PC-3 (cell line): ENCODE results near the gene USP9Y. TPM values are rescaled to one million over a fixed set of nuclear protein-coding genes. Genes with fewer than 3 reads are reported as not detected.

Experiments
- ATAC-seq: fragments of 200-7000 bp; cut with Tn5 transposase; 2 replicates; pipeline ENCODE4 v1.9.1; 2020; ENCODE audit warnings: mild to moderate bottlenecking, moderate library complexity
- BruUV-seq: library from RNA; stranded (reverse); fragments of 400-500 nt; replicated peaks from 2 replicates; lab custom pipeline; 2021; lab: Mats Ljungman, UMichigan
- CTCF ChIA-PET: fragments of 300-600 bp; sonication (Branson Sonifier 250); formaldehyde crosslinking; loops from one replicate; lab custom pipeline; 2022; ENCODE audit warnings: antibody characterized with exemption; lab: Charles Lee
- POLR2A ChIA-PET: fragments of 300-600 bp; sonication (Branson Sonifier 250); formaldehyde crosslinking; loops from one replicate; lab custom pipeline; 2022; ENCODE audit warnings: antibody characterized with exemption; ENCODE audit not compliant: unreplicated experiment; lab: Charles Lee
- DNase-seq: peaks from one replicate; pipeline ENCODE4 v3.0.0-alpha.2; 2015
- H2AFZ ChIP-seq: fragments of 300-600 bp; sonication (generic); 2 replicates; pipeline ENCODE4 v1.6.0; 2016; ENCODE audit warnings: antibody characterized with exemption, low read length
- H3F3A ChIP-seq: fragments of 300-600 bp; sonication (generic); one replicate; pipeline ENCODE4 v1.6.0; 2017; ENCODE audit warnings: antibody characterized with exemption, low read length, control low read depth, mild to moderate bottlenecking; ENCODE audit not compliant: unreplicated experiment
- H3K27ac ChIP-seq: fragments of 300-600 bp; sonication (generic); 2 replicates; pipeline ENCODE4 v1.5.1; 2016; ENCODE audit warnings: mild to moderate bottlenecking, low read length
- H3K27me3 ChIP-seq: fragments of 300-600 bp; sonication (generic); 2 replicates; pipeline ENCODE4 v1.6.1; 2016; ENCODE audit warnings: low read length, mixed read lengths
- H3K36me3 ChIP-seq: fragments of 300-600 bp; sonication (generic); 2 replicates; pipeline ENCODE4 v1.6.1; 2016; ENCODE audit warnings: low read depth, mixed run types, low read length, mixed read lengths
- H3K4me1 ChIP-seq: fragments of 300-600 bp; sonication (generic); 2 replicates; pipeline ENCODE4 v1.5.1; 2016; ENCODE audit warnings: low read length; ENCODE audit not compliant: insufficient read depth
- H3K4me2 ChIP-seq: fragments of 300-600 bp; sonication (generic); 2 replicates; pipeline ENCODE4 v1.6.0; 2016; ENCODE audit warnings: low read length
- H3K4me3 ChIP-seq: fragments of 300-600 bp; sonication (generic); 2 replicates; pipeline ENCODE4 v1.5.1; 2016; ENCODE audit warnings: mild to moderate bottlenecking, low read length, mixed read lengths
- H3K79me2 ChIP-seq: fragments of 300-600 bp; sonication (generic); 2 replicates; pipeline ENCODE4 v1.6.1; 2017; ENCODE audit warnings: low read length, mixed read lengths
- H3K9ac ChIP-seq: fragments of 300-600 bp; sonication (generic); 2 replicates; pipeline ENCODE4 v1.6.0; 2016; ENCODE audit warnings: mild to moderate bottlenecking, low read length
- H3K9me2 ChIP-seq: fragments of 300-600 bp; sonication (generic); replicated peaks from 2 replicates; pipeline ENCODE4 v1.6.1; 2016; ENCODE audit warnings: mixed run types, low read length, mixed read lengths
- H3K9me3 ChIP-seq: fragments of 300-600 bp; sonication (generic); 2 replicates; pipeline ENCODE4 v1.6.1; 2016; ENCODE audit warnings: low read length, mixed read lengths
- H4K20me1 ChIP-seq: fragments of 300-600 bp; sonication (generic); 2 replicates; pipeline ENCODE4 v1.6.1; 2016; ENCODE audit warnings: low read length, mixed read lengths
- EZH2 ChIP-seq: fragments of 300-600 bp; sonication (generic); IDR thresholded peaks from one replicate; pipeline ENCODE4 v1.6.1; 2017; ENCODE audit warnings: antibody characterized with exemption, mild to moderate bottlenecking, low read length; ENCODE audit not compliant: unreplicated experiment
- EZH2phosphoT487 ChIP-seq: fragments of 300-600 bp; sonication (generic); IDR thresholded peaks from 2 replicates; pipeline ENCODE4 v1.6.1; 2018; ENCODE audit warnings: mild to moderate bottlenecking, antibody characterized with exemption, low read length, borderline replicate concordance
- intact Hi-C: fragments of 100-400 bp; cut with micrococcal nuclease; formaldehyde crosslinking; loops from 2 replicates; pipeline ENCODE4 v1.9.0; 2023
- total RNA-seq: library from RNA; depleted of rRNA; stranded (reverse); fragments of >200 nt; gene quantifications from 2 replicates; pipeline ENCODE4 v1.2.3, GENCODE V29; 2014
- TF ChIP-seq, protein P1 (sequence below): fragments of 300-600 bp; sonication (generic); conservative IDR thresholded peaks from 2 replicates; pipeline ENCODE4 v1.5.1; 2017; ENCODE audit warnings: antibody characterized with exemption, low read depth, mild to moderate bottlenecking, low read length

Gene USP9Y
- total RNA-seq, 1 experiment from 2014 or later = not detected

GRCh38 chrY:12733625-12734024 lies 32.6 kb downstream of the USP9Y start:
- Histone ChIP-seq H3K36me3 (no peaks in the 10 kb centered on the region), H3K4me1 (no peaks in the 10 kb centered on the region), H3K9ac (no peak overlapping the region), H3K9me3 (no peaks in the 10 kb centered on the region), H3K4me2 (no peak overlapping the region), H3K9me2 (no peaks in the 10 kb centered on the region), H3K4me3 (no peak overlapping the region), H3K27me3 (no peaks in the 10 kb centered on the region), H3K79me2 (no peaks in the 10 kb centered on the region), H3F3A (no peaks in the 10 kb centered on the region), H3K27ac (no peak overlapping the region), H4K20me1 (no peaks in the 10 kb centered on the region), H2AFZ (no peak overlapping the region)
- intact Hi-C loops = no loop called here
- POLR2A ChIA-PET = no interaction called here
- CTCF ChIA-PET = no interaction called here
- DNase-seq = no peak
- no peak for ATAC-seq
- no TSS peak for BruUV-seq
- TF ChIP-seq, protein P1, sequence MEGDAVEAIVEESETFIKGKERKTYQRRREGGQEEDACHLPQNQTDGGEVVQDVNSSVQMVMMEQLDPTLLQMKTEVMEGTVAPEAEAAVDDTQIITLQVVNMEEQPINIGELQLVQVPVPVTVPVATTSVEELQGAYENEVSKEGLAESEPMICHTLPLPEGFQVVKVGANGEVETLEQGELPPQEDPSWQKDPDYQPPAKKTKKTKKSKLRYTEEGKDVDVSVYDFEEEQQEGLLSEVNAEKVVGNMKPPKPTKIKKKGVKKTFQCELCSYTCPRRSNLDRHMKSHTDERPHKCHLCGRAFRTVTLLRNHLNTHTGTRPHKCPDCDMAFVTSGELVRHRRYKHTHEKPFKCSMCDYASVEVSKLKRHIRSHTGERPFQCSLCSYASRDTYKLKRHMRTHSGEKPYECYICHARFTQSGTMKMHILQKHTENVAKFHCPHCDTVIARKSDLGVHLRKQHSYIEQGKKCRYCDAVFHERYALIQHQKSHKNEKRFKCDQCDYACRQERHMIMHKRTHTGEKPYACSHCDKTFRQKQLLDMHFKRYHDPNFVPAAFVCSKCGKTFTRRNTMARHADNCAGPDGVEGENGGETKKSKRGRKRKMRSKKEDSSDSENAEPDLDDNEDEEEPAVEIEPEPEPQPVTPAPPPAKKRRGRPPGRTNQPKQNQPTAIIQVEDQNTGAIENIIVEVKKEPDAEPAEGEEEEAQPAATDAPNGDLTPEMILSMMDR = no peak
- TF ChIP-seq EZH2phosphoT487 = no peak
- no peak for TF ChIP-seq EZH2

DNA sequence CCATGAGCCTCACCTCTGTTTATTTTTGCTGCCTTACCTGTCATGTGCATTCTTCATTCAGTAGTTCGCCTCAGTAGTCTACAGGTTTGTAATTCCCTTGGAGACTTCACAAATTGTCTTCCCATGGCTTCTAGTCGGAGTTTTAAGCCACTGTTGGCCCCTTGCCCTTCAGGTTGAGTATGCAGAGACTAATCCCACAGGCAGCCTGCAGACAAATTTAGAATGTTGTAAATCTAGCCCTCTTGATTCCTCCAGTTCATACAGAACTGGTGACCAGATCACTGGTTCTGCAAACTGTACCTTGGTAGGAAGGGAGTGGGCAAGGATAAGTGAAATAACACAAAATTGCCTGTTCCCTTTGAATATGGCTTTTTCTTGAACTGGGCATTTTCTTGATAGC lies 33.0 kb downstream of the USP9Y start:
- Histone ChIP-seq H3K4me3 (no peak overlapping the region), H3K4me1 (no peaks in the 10 kb centered on the region), H3K27ac (no peak overlapping the region), H3F3A (no peaks in the 10 kb centered on the region), H3K36me3 (no peaks in the 10 kb centered on the region), H3K4me2 (no peak overlapping the region), H3K9ac (no peak overlapping the region), H3K27me3 (no peaks in the 10 kb centered on the region), H3K9me3 (no peaks in the 10 kb centered on the region), H2AFZ (no peak overlapping the region), H3K79me2 (no peaks in the 10 kb centered on the region), H4K20me1 (no peaks in the 10 kb centered on the region), H3K9me2 (no peaks in the 10 kb centered on the region)
- ATAC-seq (no peak), DNase-seq (no peak)
- ChIA-PET CTCF (no interaction called here), POLR2A (no interaction called here)
- TF ChIP-seq EZH2 = no peak
- no peak for TF ChIP-seq EZH2phosphoT487
- TF ChIP-seq, protein P1 = no peak
- intact Hi-C loops = no loop called here
- BruUV-seq = no TSS peak

GRCh38 chrY:12741414-12741813 lies 40.4 kb downstream of the USP9Y start:
- intact Hi-C loops = no loop called here
- Histone ChIP-seq H3K36me3 (no peaks in the 10 kb centered on the region), H2AFZ (no peak overlapping the region), H3K9ac (no peak overlapping the region), H3K79me2 (no peaks in the 10 kb centered on the region), H3K4me1 (no peaks in the 10 kb centered on the region), H3K9me3 (no peaks in the 10 kb centered on the region), H3K4me2 (no peak overlapping the region), H3F3A (no peaks in the 10 kb centered on the region), H4K20me1 (no peaks in the 10 kb centered on the region), H3K9me2 (no peaks in the 10 kb centered on the region), H3K27me3 (no peaks in the 10 kb centered on the region), H3K4me3 (no peak overlapping the region), H3K27ac (no peak overlapping the region)
- TF ChIP-seq, protein P1 = no peak
- TF ChIP-seq EZH2 (no peak), EZH2phosphoT487 (no peak)
- ATAC-seq (no peak), DNase-seq (no peak)
- ChIA-PET POLR2A (no interaction called here), CTCF (no interaction called here)
- no TSS peak for BruUV-seq
